GM19035 (cell line): ENCODE results near the gene EXOC4.
"Not testable (repeated sequence)": the region's sequence is repeated elsewhere in the genome, so short reads cannot be mapped to it uniquely, and the experiment has no call there.

Experiments
- ATAC-seq: cut with Tn5 transposase; IDR thresholded peaks from one replicate; pipeline ENCODE4 v1.9.1; 2021; ENCODE audit not compliant: unreplicated experiment

Gene EXOC4

GRCh38 chr7:134046594-134047128 is 793.8 kb downstream of the EXOC4 start:
- ATAC-seq: no peak

DNA sequence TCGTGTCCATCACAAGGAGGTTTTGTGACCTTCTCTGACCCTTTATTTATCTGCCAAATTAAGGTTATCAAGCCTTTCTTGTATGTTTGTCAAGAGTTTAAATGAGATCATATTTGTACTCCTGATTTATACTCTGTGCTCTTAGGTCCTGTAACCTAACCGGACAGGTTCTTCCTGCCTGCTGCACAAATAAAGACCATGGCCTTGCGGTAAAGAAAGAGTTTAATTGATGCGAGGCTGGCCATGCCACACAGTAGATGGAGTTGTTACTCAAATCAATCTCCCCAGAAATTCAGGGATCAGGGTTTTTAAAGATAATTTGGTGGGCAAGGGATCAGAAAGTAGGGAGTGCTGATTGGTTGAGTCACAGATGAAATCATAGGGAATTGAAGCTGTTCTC is 794.8 kb downstream of the EXOC4 start:
- ATAC-seq: no peak

DNA sequence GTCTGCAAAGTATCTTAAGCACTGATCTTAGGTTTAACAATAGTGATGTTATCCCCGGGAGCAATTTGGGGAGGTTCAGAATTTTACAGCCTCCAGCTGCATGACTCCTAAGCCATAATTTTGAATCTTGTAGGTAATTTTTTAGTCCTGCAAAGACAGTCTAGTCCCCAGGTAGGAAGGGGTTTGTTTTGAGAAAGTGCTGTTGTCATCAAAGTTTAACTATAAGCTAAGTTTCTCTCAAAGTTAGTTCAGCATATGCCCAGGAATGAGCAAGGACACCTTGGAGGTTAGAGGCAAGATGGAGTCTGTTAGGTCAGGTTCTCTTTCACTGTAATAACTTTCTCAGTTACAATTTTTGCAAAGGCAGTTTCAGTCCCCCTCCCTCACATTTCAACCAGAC is 795.3 kb downstream of the EXOC4 start:
- ATAC-seq: no peak

- ATAC-seq: no peak
These were observed 798.1 kb downstream of the EXOC4 start for GRCh38 chr7:134051020-134051419.

DNA sequence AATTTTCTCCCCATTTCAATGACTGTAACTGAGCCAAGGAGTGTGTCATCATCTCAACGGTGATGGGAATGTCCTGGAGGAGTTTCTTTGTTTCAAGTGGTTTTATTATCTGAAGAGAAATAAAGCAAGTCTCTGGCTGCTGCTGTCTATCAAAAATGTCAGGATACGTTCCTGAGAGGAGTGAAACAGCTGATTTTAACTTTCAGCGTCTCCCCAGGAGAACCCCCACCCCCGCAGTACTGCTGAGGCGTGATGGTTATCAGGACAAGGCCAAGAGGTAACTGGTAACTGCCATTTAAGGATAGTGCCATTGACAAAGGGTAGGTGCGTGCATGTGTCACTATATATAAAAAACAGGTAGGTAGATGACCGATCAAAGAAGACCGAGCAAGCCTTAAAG is 803.9 kb downstream of the EXOC4 start:
- no peak for ATAC-seq

- no peak for ATAC-seq
These were observed 805.6 kb downstream of the EXOC4 start for GRCh38 chr7:134058521-134058920.

DNA sequence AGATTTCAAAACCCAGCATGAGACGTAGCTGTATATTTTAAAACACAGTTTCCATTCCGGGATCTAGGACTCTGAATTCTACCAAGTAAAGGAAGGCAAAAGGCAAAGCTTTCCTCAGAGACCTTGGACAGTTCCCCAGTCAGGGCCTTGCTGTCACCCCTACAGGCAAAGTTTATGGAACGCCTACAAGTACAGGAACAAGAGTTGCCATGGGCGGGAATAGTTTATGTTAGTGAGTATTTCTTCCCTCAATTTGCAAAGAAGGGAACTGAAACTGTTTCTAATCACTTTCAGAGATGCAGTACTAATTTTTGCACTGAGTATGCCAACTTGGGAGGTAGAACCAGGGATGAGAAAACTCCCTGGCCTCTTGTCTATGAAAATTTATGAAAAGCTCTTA is 806.1 kb downstream of the EXOC4 start:
- ATAC-seq: no peak

GRCh38 chr7:134059921-134060320 is 807.0 kb downstream of the EXOC4 start:
- no peak for ATAC-seq

DNA sequence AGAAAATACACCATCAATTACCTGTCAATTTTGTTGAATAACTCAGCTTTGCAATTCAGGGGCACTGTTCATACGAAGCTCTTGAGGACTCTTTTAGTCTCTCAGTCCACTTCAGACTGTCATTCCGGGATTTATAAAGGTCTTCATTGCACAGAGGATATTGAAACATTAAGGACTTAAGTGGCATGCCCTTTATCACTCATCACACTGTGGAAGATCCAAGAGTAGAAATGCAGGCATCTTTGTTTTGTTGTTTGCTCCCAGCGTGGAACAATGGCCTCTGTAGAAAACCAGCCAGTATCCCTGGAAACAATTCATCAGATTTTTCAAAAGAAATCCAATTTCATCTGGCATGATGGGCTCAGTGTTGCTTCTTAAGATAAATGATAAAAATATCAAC is 808.0 kb downstream of the EXOC4 start:
- no peak for ATAC-seq

DNA sequence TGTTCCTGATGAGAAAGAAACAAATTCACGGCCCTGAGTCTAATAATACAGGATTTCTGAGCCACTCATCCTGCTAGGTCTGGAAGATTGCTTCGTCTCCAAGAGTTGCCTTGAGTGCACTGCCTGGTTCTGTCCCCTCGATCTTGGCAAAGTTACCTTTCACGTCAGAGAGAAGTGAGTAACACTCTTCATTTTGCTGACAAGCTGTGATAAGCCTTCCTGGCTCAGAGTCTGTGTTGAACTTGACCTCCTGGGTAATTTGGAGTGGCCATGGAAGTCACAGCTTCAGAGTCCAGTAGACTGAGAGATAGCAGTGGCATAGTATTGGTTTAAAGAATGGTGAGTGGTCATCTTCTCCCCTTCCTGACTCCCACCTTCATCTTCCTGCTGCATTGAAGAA is 809.6 kb downstream of the EXOC4 start:
- ATAC-seq: no peak

- ATAC-seq: no peak
These were observed 812.5 kb downstream of the EXOC4 start for GRCh38 chr7:134065415-134065814.

- no peak for ATAC-seq
These were observed 814.3 kb downstream of the EXOC4 start for GRCh38 chr7:134067164-134067563.

GRCh38 chr7:134068670-134069069 is 815.8 kb downstream of the EXOC4 start:
- ATAC-seq: no peak

GRCh38 chr7:134069187-134069586 is 816.3 kb downstream of the EXOC4 start:
- ATAC-seq: no peak

DNA sequence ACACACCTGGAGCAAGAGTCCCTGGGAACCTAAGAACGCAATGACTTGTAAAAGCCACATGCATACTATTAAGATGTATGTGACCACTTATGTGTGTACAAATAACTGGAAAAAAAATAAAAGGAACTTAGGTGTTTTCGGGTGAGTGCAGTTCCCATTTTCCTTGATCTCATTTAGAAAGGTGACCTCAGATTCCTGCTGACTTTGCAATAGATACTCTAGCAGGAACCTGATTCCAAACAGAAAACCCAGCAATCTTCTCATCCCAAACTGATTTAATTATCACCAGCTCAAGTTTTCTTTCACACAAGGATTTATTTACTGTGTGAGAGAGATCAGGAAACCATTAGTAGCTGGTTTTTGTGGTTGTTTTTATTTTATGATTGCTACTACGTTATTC is 817.8 kb downstream of the EXOC4 start:
- ATAC-seq: no peak

GRCh38 chr7:134071355-134072331 is 818.8 kb downstream of the EXOC4 start:
- ATAC-seq: peak; percentile 76

GRCh38 chr7:134073276-134073675 is 820.4 kb downstream of the EXOC4 start:
- ATAC-seq: no peak

GRCh38 chr7:134075799-134076198 is 822.9 kb downstream of the EXOC4 start:
- no peak for ATAC-seq

- not testable (repeated sequence) for ATAC-seq
These were observed 824.7 kb downstream of the EXOC4 start for GRCh38 chr7:134077560-134077959.

DNA sequence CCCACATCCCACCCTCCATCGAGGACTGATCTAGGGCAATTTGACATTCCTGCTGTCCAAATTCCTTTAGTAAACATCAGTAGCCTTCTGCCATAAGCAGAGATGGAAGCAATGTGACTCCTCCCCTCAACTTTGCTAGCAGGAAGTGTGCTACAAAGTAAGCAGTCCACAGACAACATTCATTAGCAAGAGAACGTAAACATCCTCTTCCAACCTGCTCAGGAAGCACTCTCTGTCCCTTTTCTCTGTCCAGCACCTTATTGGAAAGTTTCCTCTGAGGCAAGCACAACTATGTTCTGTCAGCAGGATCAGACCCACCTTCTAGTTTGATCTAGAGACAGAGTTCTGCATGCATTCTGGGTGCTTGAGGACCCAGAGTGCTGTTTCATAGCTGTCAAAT is 826.1 kb downstream of the EXOC4 start:
- ATAC-seq: no peak

DNA sequence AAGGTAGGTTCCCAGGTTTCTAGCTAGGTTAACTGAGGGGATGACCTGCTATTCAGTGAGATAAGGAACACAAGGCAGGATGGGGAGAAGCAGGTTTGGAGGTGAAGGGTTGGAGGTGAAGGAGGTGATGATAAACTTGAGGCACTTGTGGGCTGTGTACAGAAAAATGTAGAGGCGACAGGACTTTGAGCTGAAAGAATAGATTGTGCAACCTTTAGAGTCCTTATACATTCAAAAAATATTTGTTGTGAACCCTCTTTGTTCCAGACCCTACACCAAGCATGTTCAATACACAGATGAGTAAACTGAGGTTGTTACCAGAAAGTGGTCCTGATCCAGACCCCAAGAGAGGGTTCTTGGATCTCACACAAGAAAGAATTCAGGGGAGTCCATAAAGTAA is 828.8 kb downstream of the EXOC4 start:
- no peak for ATAC-seq

DNA sequence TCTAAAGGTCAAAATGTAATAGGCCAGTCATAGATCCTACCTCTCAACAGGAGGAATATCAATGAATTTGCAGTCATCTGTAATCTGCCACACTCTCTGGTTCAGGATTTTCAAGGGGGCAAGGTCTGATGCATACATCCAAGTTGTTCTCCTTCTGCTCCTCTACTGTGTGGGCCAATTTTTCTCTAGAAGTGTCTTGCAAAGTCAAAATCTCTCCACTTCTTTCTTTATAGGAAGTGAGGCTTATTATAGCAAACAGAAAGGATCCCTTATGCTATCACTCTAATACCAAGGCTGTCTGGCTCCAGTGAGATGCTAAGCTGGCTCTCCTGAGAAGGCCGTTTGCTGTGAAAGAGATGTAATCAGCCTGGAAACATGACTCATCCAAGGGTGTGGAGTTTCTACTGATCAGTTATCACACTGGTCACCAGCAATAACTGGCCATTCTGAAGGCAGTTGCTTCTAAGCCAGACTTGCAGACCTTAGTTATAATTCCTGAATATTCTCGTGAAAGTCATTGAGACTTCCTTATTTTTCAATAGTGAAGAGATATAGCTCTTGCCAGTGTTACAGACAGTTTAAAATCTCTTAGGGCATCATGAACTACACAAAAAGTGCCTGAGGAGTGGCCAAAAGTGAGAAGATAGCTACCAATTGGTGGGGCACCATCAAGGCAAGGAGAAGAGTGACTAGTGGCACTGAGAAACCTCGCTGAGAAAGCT is 831.0 kb downstream of the EXOC4 start:
- no peak for ATAC-seq
